SK-N-SH (cell line): ENCODE data around the gene FOS. TPM values are rescaled to one million over a fixed set of nuclear protein-coding genes. Genes with fewer than 3 reads are reported as not detected.

Source experiments
- polyA plus RNA-seq, 3 experiments: library from polyadenylated mRNA; depleted of rRNA; stranded (reverse); fragments of >200 nt; gene quantifications; 2 replicates each; pipeline ENCODE4 v1.2.3, GENCODE V29; 2012
- small RNA-seq, 7 experiments: library from RNA; depleted of rRNA; stranded (forward); fragments of <200 nt; gene quantifications; one replicate each; pipeline ENCODE3, GENCODE V24; 2012

Gene FOS
- polyA plus RNA-seq, 1 of the 3 experiments (the other 2 are of a cell fraction), result 309 TPM

Small RNA genes lying within 50 kb of the gene (small RNA-seq; reads per million reads assigned to genes)
- 0 to 0.13 (median 0) reads per million in 7 experiments for gene RF00004

Other genes starting within 250 kb of the FOS start
- 3.8 and 4.7 TPM in 2 replicates for gene MLH3, start 227.4 kb upstream of the FOS start, polyA plus RNA-seq (2012; rRNA removed)
- gene ACYP1, start 214.8 kb upstream of the FOS start, polyA plus RNA-seq (2012; rRNA removed), result 53.5 and 70.1 TPM in 2 replicates
- 1.2 and 1.4 TPM in 2 replicates for gene ZC2HC1C, start 209.2 kb upstream of the FOS start, polyA plus RNA-seq (2012; rRNA removed)
- gene NEK9, start 151.8 kb upstream of the FOS start, polyA plus RNA-seq (2012; rRNA removed), result 48.1 and 53.3 TPM in 2 replicates
- 168 and 287 TPM in 2 replicates for gene TMED10, start 102.2 kb upstream of the FOS start, polyA plus RNA-seq (2012; rRNA removed)
- 21.1 and 22.3 TPM in 2 replicates for gene JDP2, start 149.2 kb downstream of the FOS start, polyA plus RNA-seq (2012; rRNA removed)
- not detected in 2 replicates for gene BATF, start 243.6 kb downstream of the FOS start, polyA plus RNA-seq (2012; rRNA removed)